Neural progenitor cell (in vitro differentiated cells): Measurements from ENCODE around the gene ODC1.

Experiments used
- EZH2phosphoT487 ChIP-seq: fragments of 200-600 bp; sonication (generic); IDR thresholded peaks from 2 replicates; pipeline ENCODE4 v1.6.1; 2017; ENCODE audit warnings: antibody characterized with exemption
- TF ChIP-seq, protein P1 (sequence below): fragments of 200-600 bp; sonication (generic); IDR thresholded peaks from 2 replicates; pipeline ENCODE4 v1.5.1; 2017; ENCODE audit warnings: antibody characterized with exemption, mild to moderate bottlenecking

DNA sequence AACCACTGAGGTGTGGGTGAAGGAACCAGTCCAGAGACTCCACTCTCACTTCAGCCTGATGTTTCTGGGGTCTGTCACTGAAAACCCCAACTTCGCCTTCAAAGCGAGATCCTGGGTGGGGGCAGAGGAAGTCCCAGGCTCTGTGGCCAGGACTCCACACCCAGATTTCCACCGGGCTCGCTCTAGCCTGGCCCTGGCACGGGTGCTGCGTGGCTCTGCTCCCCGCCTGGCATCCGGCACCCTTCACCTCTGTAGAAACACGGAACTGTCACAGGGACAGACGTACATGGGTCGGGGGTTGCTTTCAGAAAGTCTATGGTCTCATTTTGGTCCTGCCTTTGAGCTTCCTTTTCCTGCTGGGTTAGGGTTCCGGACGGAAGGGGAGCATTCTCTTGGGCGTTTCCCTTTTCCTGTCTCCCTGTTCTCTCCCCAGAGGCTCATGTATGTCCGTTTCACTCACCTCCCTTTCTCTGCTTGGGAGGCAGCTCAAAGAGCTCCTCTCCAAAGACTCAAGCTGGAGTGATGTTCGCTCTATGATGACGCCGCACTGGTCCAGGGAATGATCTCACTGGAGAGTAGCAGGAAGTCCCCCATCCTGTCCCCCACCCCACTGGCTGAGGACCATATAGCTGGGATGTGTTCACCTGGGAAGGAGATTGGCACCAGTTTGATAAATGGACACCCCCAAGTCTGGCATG, 41.5 kb downstream of the ODC1 start:
- TF ChIP-seq EZH2phosphoT487, result no peak
- TF ChIP-seq, protein P1, sequence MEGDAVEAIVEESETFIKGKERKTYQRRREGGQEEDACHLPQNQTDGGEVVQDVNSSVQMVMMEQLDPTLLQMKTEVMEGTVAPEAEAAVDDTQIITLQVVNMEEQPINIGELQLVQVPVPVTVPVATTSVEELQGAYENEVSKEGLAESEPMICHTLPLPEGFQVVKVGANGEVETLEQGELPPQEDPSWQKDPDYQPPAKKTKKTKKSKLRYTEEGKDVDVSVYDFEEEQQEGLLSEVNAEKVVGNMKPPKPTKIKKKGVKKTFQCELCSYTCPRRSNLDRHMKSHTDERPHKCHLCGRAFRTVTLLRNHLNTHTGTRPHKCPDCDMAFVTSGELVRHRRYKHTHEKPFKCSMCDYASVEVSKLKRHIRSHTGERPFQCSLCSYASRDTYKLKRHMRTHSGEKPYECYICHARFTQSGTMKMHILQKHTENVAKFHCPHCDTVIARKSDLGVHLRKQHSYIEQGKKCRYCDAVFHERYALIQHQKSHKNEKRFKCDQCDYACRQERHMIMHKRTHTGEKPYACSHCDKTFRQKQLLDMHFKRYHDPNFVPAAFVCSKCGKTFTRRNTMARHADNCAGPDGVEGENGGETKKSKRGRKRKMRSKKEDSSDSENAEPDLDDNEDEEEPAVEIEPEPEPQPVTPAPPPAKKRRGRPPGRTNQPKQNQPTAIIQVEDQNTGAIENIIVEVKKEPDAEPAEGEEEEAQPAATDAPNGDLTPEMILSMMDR, result no peak
